GM23248 (cell line): Measurements from ENCODE around the gene ABCF2.

ENCODE experiments used
- EZH2 ChIP-seq: fragments of 200-600 bp; sonication (generic); IDR thresholded peaks from 2 replicates; pipeline ENCODE4 v1.6.1; 2018; ENCODE audit warnings: antibody characterized with exemption, mild to moderate bottlenecking; ENCODE audit not compliant: insufficient read depth, poor library complexity, severe bottlenecking
- EZH2phosphoT487 ChIP-seq: fragments of 200-600 bp; sonication (generic); IDR thresholded peaks from 2 replicates; pipeline ENCODE4 v1.6.1; 2018; ENCODE audit warnings: antibody characterized with exemption, moderate library complexity, mild to moderate bottlenecking, low read depth; ENCODE audit not compliant: insufficient read depth

DNA sequence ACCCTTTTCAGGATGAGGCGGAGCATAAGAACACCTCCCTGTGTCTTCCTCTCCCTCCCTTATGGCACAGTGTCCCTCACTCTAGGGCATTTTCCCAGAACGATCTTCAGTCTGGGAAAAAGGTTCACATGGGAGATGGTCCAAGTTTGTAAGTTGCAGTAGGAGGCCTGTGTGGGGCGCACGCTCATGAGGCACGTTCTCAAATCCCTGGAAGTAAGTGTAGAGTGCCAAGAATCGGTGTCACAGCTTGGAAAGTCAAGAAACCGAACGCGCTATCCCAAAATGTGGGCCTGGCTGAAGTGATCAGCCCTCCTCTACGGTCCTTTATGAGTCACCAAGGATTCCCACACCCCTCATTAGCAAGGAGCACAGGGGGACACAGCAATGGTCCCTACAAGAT, 45.4 kb upstream of the ABCF2 start:
- no peak for TF ChIP-seq EZH2
- no peak for TF ChIP-seq EZH2phosphoT487
